WERI-Rb-1 (cell line): ENCODE results near the gene PRDX3.

Experiments
- DNase-seq: peaks from one replicate; pipeline ENCODE4 v3.0.0-alpha.2; 2020
- H3K27ac ChIP-seq: fragments of 250-450 bp; sonication (Bioruptor Pico); 2 replicates; pipeline ENCODE4 v1.5.1; 2020; ENCODE audit warnings: mild to moderate bottlenecking, moderate library complexity
- H3K27me3 ChIP-seq: fragments of 250-450 bp; sonication (Bioruptor Pico); 2 replicates; pipeline ENCODE4 v1.5.1; 2021; ENCODE audit warnings: mild to moderate bottlenecking, low read depth, moderate library complexity; ENCODE audit not compliant: insufficient read depth, severe bottlenecking
- H3K36me3 ChIP-seq: fragments of 250-450 bp; sonication (Bioruptor Pico); 2 replicates; pipeline ENCODE4 v1.5.1; 2020; ENCODE audit warnings: mild to moderate bottlenecking, moderate library complexity
- H3K4me3 ChIP-seq: 2 replicates; pipeline ENCODE4 v1.5.1; 2011; ENCODE audit warnings: low read depth, mild to moderate bottlenecking, control low read depth, low read length
- H3K9me3 ChIP-seq: fragments of 250-450 bp; sonication (Bioruptor Pico); 2 replicates; pipeline ENCODE4 v1.5.1; 2021; ENCODE audit warnings: mild to moderate bottlenecking, moderate library complexity; ENCODE audit not compliant: severe bottlenecking
- TF ChIP-seq, protein P1 (sequence below): IDR thresholded peaks from 2 replicates; pipeline ENCODE4 v1.5.1; 2011; ENCODE audit warnings: low read depth, mild to moderate bottlenecking, control low read depth, inconsistent platforms, low read length

Gene PRDX3

DNA sequence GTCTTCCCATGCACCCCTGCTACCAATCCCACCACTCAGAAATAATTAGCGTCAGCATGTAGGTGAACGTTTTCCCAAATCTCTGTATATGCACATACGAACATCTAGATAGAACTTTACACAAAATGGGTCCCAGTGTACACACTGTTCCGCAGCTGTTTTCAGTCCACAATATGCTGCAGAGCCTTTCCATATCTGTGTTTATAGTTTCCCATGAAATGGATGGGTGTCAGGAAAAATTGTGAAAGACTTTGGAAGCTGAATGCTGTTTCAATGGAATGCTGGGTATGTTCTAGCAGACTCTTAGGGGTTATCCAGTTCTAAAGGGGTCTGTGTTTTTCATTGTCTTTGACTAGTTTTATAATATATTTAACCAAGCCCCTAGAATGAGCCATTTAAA is 42.6 kb upstream of the PRDX3 start:
- DNase-seq, result no peak
- Histone ChIP-seq H3K36me3 (no peaks in the 10 kb centered on the region), H3K27me3 (no peaks in the 10 kb centered on the region), H3K4me3 (no peak overlapping the region), H3K9me3 (no peaks in the 10 kb centered on the region), H3K27ac (no peak overlapping the region)
- TF ChIP-seq, protein P1, sequence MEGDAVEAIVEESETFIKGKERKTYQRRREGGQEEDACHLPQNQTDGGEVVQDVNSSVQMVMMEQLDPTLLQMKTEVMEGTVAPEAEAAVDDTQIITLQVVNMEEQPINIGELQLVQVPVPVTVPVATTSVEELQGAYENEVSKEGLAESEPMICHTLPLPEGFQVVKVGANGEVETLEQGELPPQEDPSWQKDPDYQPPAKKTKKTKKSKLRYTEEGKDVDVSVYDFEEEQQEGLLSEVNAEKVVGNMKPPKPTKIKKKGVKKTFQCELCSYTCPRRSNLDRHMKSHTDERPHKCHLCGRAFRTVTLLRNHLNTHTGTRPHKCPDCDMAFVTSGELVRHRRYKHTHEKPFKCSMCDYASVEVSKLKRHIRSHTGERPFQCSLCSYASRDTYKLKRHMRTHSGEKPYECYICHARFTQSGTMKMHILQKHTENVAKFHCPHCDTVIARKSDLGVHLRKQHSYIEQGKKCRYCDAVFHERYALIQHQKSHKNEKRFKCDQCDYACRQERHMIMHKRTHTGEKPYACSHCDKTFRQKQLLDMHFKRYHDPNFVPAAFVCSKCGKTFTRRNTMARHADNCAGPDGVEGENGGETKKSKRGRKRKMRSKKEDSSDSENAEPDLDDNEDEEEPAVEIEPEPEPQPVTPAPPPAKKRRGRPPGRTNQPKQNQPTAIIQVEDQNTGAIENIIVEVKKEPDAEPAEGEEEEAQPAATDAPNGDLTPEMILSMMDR, result no peak

DNA sequence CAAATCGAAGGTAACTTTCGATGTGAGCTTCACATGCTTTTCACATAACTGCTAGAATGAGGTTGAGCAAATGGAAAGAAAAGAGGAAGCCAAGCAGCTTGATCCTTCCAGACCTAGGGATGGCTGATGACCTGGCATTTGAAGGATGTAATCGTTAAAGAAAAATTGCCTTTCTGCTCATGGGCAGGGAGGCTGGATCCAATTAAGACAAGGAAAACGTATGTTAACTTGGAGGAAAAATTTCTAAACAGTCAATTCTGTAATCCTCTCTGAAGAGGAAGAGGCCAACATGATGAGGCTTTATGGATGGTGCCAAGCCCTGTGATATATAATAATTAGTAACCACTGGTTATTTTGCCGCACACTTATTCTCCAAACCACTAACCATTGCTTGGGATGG is 41.3 kb upstream of the PRDX3 start:
- no peak for DNase-seq
- Histone ChIP-seq H3K9me3 (no peaks in the 10 kb centered on the region), H3K27me3 (no peaks in the 10 kb centered on the region), H3K27ac (no peak overlapping the region), H3K36me3 (no peaks in the 10 kb centered on the region), H3K4me3 (no peak overlapping the region)
- TF ChIP-seq, protein P1, result no peak

DNA sequence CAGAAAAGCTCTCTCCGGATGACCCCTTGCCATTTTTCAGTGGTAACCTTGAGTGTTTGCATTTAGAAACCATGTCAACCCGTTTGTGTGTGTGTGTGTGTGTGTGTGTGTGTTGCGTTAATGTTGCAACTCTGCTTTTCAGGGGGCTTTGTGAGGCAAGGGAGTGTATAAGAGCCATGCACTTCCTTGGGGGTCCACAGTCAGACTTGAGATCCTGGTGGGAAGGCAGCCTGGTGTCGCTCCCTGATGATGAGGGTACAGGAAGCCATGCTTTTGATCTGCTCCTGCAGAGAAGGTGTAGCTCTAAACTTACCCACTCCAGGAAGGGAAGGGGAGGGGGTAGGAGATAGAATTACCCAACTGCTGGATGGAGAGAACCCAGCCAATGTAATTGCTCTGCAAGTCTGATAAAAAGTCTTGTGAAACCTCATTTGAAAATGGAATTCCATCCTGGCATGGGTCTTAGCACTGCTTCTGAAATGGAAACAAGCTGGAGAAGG is 39.4 kb upstream of the PRDX3 start:
- TF ChIP-seq, protein P1, result no peak
- no peak for DNase-seq

DNA sequence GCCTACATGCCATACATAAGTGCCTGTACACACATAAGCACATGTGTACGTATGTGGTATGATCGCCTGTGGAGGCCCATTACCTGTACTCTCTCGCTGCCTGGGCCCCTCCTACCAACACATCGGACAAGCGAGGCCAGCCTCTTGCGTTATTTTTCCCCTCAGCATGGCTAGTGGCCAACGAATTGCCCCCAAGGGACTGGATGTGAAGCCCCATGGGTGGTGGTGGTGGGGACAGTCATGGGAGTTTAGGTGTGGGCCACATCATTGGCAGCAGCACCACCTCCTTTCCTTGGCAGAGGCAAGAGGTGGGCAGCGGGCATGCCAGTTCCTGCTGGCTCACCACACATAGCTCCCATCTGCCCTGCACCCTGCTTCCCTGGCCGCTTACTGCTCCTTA is 38.8 kb upstream of the PRDX3 start:
- Histone ChIP-seq H3K9me3 (no peaks in the 10 kb centered on the region), H3K27ac (no peak overlapping the region), H3K4me3 (no peak overlapping the region), H3K36me3 (no peaks in the 10 kb centered on the region; the same call in 1 of the 2 replicates), H3K27me3 (no peaks in the 10 kb centered on the region)
- TF ChIP-seq, protein P1, result no peak
- no peak for DNase-seq

More for the DNA sequence above, 39.4 kb upstream of the PRDX3 start:
- Histone ChIP-seq H3K9me3 (no peaks in the 10 kb centered on the region), H3K4me3 (no peak overlapping the region), H3K36me3 (no peaks in the 10 kb centered on the region; the same call in 1 of the 2 replicates), H3K27me3 (no peaks in the 10 kb centered on the region), H3K27ac (no peak overlapping the region)

DNA sequence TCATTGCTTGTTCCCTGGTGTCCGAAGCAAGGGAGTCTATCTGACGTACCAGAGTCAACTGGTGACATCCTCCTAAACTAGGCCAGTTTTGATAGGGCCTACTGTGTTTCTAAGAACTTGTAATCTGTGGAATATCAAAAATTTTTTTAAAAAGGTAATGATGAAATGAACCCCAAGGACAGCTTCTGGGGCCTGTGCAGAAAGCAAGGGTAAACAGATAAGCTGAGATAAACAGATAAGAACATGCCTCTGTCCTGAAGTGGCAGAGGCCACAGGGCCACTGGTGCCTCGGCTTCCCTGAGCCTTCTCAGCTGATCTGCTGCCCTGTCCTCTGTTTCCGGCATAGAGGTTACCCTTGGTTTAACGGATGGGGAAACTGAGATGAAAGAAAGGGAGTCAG is 37.5 kb upstream of the PRDX3 start:
- Histone ChIP-seq H3K4me3 (no peak overlapping the region), H3K9me3 (no peaks in the 10 kb centered on the region), H3K27me3 (no peaks in the 10 kb centered on the region), H3K36me3 (no peaks in the 10 kb centered on the region; the same call in 1 of the 2 replicates), H3K27ac (no peak overlapping the region)
- no peak for DNase-seq
- TF ChIP-seq, protein P1, result no peak

DNA sequence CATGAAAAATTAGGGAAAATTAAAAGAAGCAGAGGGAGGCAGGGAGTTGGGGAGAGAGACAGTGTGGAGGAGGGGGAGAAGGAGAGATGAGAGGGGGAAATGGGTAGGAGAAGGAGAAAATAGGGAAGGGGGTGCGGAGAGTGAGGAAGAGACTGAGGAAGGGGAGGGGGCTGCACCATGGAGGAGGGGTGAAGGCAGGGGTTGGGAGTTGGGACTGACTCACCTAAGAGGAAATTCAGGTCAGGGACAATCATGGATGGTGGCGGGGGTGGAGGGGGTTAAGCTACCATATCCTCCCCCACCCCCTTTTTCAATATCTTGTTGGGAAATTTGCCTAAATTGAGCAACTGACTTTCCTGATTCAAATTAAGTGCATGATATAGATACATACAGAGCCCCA is 36.8 kb upstream of the PRDX3 start:
- H3K9me3 ChIP-seq, result no peaks in the 10 kb centered on the region
- TF ChIP-seq, protein P1, result no peak
- no peaks in the 10 kb centered on the region; the same call in 1 of the 2 replicates for H3K36me3 ChIP-seq
- DNase-seq, result no peak
- H3K27ac ChIP-seq, result no peak overlapping the region
- no peak overlapping the region for H3K4me3 ChIP-seq
- no peaks in the 10 kb centered on the region for H3K27me3 ChIP-seq
